ENCODE data around the gene DCTN3.

Gene DCTN3

GRCh38 chr9:34620061-34620994, at the start of gene DCTN3:
Gene DCTN3, minus strand, starts transcription at chr9:34620495. Its CDS starts 31 bp downstream, at chr9:34620464.
- peak; percentile 85 for DNase-seq (ENCODE audit: low read depth)

- DNase-seq (ENCODE audit: low read depth) = peak; percentile 86
These were observed 45.3 kb upstream of the DCTN3 start for GRCh38 chr9:34665381-34666250.

GRCh38 chr9:34665067-34665380, 44.7 kb upstream of the DCTN3 start:
- no peak for DNase-seq (ENCODE audit: low read depth)

- DNase-seq (ENCODE audit: low read depth) = peak; percentile 61
These were observed 44.2 kb upstream of the DCTN3 start for GRCh38 chr9:34664281-34665066.

GRCh38 chr9:34663303-34663605, 43.0 kb upstream of the DCTN3 start:
- DNase-seq (ENCODE audit: low read depth) = no peak

- no peak for DNase-seq (ENCODE audit: low read depth)
These were observed 42.4 kb upstream of the DCTN3 start, which contains the start of gene CCL27 for GRCh38 chr9:34662526-34663302. Gene CCL27, minus strand, starts transcription at chr9:34662657. Its CDS starts 24 bp downstream, at chr9:34662633.

- no peak for DNase-seq (ENCODE audit: low read depth)
These were observed 39.4 kb upstream of the DCTN3 start for GRCh38 chr9:34659592-34660253.

GRCh38 chr9:34658461-34658860, 38.2 kb upstream of the DCTN3 start:
- DNase-seq (ENCODE audit: low read depth) = no peak

- DNase-seq (ENCODE audit: low read depth) = no peak
These were observed 36.7 kb upstream of the DCTN3 start for GRCh38 chr9:34656992-34657391.

GRCh38 chr9:34655394-34655793, 35.1 kb upstream of the DCTN3 start:
- DNase-seq (ENCODE audit: low read depth) = no peak

GRCh38 chr9:34654323-34655051, 34.2 kb upstream of the DCTN3 start:
- no peak for DNase-seq (ENCODE audit: low read depth)

GRCh38 chr9:34653151-34654072, 33.1 kb upstream of the DCTN3 start:
- DNase-seq (ENCODE audit: low read depth) = no peak

GRCh38 chr9:34652602-34653000, 32.3 kb upstream of the DCTN3 start:
- no peak for DNase-seq (ENCODE audit: low read depth)

- DNase-seq (ENCODE audit: low read depth) = no peak
These were observed 31.7 kb upstream of the DCTN3 start, which contains the start of gene IL11RA for GRCh38 chr9:34651876-34652601. Gene IL11RA, plus strand, starts transcription at chr9:34652185. Its CDS starts 3,033 bp downstream, at chr9:34655218.

- DNase-seq (ENCODE audit: low read depth) = no peak
These were observed 31.0 kb upstream of the DCTN3 start for GRCh38 chr9:34651321-34651720.

GRCh38 chr9:34650816-34651215, 30.5 kb upstream of the DCTN3 start:
- no peak for DNase-seq (ENCODE audit: low read depth)

GRCh38 chr9:34648673-34649072, 28.4 kb upstream of the DCTN3 start:
- no peak for DNase-seq (ENCODE audit: low read depth)

GRCh38 chr9:34647651-34648050, 27.4 kb upstream of the DCTN3 start:
- DNase-seq (ENCODE audit: low read depth) = no peak

Data from stimulated activated CD4-positive, alpha-beta T cell treated with anti-CD3 and anti-CD28 coated beads, Interleukin-2, amount 100 ng/mL, for 4 hours (primary cell).